GM19328 (cell line): ENCODE data around the gene SPINK13.
"Not testable (repeated sequence)": the region's sequence is repeated elsewhere in the genome, so short reads cannot be mapped to it uniquely, and the experiment has no call there.

Experiments
- ATAC-seq: cut with Tn5 transposase; IDR thresholded peaks from one replicate; pipeline ENCODE4 v1.9.1; 2021; ENCODE audit warnings: mild to moderate bottlenecking, moderate library complexity; ENCODE audit not compliant: unreplicated experiment

The SPINK13 gene

GRCh38 chr5:148311484-148311883 lies 42.9 kb downstream of the SPINK13 start:
- ATAC-seq: no peak

GRCh38 chr5:148312153-148312552 lies 43.6 kb downstream of the SPINK13 start, which contains the start of gene SPINK7:
SPINK7 (plus strand) TSS chr5:148312423; CDS start chr5:148312484, 61 bp downstream.
- ATAC-seq: no peak

- ATAC-seq: no peak
Observed at GRCh38 chr5:148314187-148314586, 45.6 kb downstream of the SPINK13 start.

- ATAC-seq: no peak
Observed at GRCh38 chr5:148314731-148315130, 46.1 kb downstream of the SPINK13 start.

- ATAC-seq: not testable (repeated sequence)
Observed at GRCh38 chr5:148320011-148320963, 51.7 kb downstream of the SPINK13 start.

GRCh38 chr5:148333262-148333849 lies 64.8 kb downstream of the SPINK13 start:
- no peak for ATAC-seq

GRCh38 chr5:148335259-148335658 lies 66.7 kb downstream of the SPINK13 start, which contains the start of gene SPINK9:
SPINK9 (plus strand) TSS chr5:148335559; CDS start chr5:148335614, 55 bp downstream.
- no peak for ATAC-seq
